Neural cell (in vitro differentiated cells): ENCODE measurements around the gene LMF2.

ENCODE experiments used
- EP300 ChIP-seq: fragments of 450-650 bp; conservative IDR thresholded peaks from 2 replicates; pipeline ENCODE4 v1.6.1; 2014; ENCODE audit warnings: antibody characterized with exemption, mild to moderate bottlenecking, moderate library complexity; ENCODE audit not compliant: poor library complexity, severe bottlenecking
- EZH2 ChIP-seq: fragments of 200-600, 300-800 bp; shearing (Covaris generic), sonication (generic); IDR thresholded peaks from 2 replicates; pipeline ENCODE4 v1.6.1; 2014; ENCODE audit warnings: antibody characterized with exemption, low read length, borderline replicate concordance, mild to moderate bottlenecking; ENCODE audit not compliant: insufficient read depth, poor library complexity, severe bottlenecking
- MXI1 ChIP-seq: fragments of 450-650 bp; conservative IDR thresholded peaks from 2 replicates; pipeline ENCODE4 v1.6.1; 2014; ENCODE audit warnings: antibody characterized with exemption, mild to moderate bottlenecking; ENCODE audit not compliant: poor library complexity, severe bottlenecking
- POLR2AphosphoS5 ChIP-seq: IDR thresholded peaks from 2 replicates; pipeline ENCODE4 v1.6.1; 2012
- RAD21 ChIP-seq: fragments of 450-650 bp; conservative IDR thresholded peaks from 2 replicates; pipeline ENCODE4 v1.6.1; 2014; ENCODE audit warnings: antibody characterized with exemption, mild to moderate bottlenecking, moderate library complexity
- SMC3 ChIP-seq: fragments of 450-650 bp; conservative IDR thresholded peaks from 2 replicates; pipeline ENCODE4 v1.6.1; 2014; ENCODE audit warnings: antibody characterized with exemption, mild to moderate bottlenecking, moderate library complexity; ENCODE audit not compliant: poor library complexity
- TF ChIP-seq, protein P1 (sequence below): fragments of 450-650 bp; IDR thresholded peaks from 2 replicates; pipeline ENCODE4 v1.5.1; 2014; ENCODE audit warnings: antibody characterized with exemption, mild to moderate bottlenecking, moderate library complexity; ENCODE audit not compliant: poor library complexity, severe bottlenecking
- TF ChIP-seq, protein P2 (sequence below): IDR thresholded peaks from 2 replicates; pipeline ENCODE4 v1.6.1; 2012; ENCODE audit warnings: borderline replicate concordance

DNA sequence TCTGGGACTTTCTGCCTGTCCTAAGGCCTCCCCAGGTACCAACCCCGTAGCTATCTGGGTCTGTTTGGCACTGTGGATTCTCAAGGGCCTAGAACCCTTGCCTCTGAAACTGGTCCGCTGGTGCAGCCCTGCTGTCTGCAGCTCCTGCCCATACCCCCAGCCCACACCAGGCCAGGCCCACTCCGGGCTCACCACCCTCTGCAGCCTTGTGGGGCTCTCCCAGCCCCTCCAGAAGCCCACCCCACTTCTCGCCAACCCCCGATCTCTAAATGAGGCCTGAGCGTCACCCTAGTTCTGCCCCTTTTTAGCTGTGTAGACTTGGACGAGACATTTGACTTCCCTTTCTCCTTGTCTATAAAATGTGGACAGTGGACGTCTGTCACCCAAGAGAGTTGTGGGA lies 42.9 kb upstream of the LMF2 start:
- TF ChIP-seq, protein P1, sequence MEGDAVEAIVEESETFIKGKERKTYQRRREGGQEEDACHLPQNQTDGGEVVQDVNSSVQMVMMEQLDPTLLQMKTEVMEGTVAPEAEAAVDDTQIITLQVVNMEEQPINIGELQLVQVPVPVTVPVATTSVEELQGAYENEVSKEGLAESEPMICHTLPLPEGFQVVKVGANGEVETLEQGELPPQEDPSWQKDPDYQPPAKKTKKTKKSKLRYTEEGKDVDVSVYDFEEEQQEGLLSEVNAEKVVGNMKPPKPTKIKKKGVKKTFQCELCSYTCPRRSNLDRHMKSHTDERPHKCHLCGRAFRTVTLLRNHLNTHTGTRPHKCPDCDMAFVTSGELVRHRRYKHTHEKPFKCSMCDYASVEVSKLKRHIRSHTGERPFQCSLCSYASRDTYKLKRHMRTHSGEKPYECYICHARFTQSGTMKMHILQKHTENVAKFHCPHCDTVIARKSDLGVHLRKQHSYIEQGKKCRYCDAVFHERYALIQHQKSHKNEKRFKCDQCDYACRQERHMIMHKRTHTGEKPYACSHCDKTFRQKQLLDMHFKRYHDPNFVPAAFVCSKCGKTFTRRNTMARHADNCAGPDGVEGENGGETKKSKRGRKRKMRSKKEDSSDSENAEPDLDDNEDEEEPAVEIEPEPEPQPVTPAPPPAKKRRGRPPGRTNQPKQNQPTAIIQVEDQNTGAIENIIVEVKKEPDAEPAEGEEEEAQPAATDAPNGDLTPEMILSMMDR, result no peak
- TF ChIP-seq SMC3 (no peak), POLR2AphosphoS5 (no peak), EZH2 (no peak), RAD21 (no peak), EP300 (no peak), MXI1 (no peak)
- TF ChIP-seq, protein P2, sequence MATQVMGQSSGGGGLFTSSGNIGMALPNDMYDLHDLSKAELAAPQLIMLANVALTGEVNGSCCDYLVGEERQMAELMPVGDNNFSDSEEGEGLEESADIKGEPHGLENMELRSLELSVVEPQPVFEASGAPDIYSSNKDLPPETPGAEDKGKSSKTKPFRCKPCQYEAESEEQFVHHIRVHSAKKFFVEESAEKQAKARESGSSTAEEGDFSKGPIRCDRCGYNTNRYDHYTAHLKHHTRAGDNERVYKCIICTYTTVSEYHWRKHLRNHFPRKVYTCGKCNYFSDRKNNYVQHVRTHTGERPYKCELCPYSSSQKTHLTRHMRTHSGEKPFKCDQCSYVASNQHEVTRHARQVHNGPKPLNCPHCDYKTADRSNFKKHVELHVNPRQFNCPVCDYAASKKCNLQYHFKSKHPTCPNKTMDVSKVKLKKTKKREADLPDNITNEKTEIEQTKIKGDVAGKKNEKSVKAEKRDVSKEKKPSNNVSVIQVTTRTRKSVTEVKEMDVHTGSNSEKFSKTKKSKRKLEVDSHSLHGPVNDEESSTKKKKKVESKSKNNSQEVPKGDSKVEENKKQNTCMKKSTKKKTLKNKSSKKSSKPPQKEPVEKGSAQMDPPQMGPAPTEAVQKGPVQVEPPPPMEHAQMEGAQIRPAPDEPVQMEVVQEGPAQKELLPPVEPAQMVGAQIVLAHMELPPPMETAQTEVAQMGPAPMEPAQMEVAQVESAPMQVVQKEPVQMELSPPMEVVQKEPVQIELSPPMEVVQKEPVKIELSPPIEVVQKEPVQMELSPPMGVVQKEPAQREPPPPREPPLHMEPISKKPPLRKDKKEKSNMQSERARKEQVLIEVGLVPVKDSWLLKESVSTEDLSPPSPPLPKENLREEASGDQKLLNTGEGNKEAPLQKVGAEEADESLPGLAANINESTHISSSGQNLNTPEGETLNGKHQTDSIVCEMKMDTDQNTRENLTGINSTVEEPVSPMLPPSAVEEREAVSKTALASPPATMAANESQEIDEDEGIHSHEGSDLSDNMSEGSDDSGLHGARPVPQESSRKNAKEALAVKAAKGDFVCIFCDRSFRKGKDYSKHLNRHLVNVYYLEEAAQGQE, result no peak
